K562 (cell line): ENCODE results near the gene HAPSTR1. TPM values are rescaled to one million over a fixed set of nuclear protein-coding genes. Genes with fewer than 3 reads are reported as not detected.

Source experiments
- ATAC-seq: fragments of 200-7000 bp; cut with Tn5 transposase; 3 replicates; pipeline ENCODE4 v1.9.1; 2020; ENCODE audit warnings: moderate library complexity
- BruUV-seq: library from RNA; stranded (reverse); fragments of 400-500 nt; replicated peaks from 2 replicates; lab custom pipeline; 2021; lab: Mats Ljungman, UMichigan
- CTCF ChIA-PET: fragments of 300-600 bp; formaldehyde crosslinking; extraction: SDS; loops from one replicate; lab custom pipeline; 2021; ENCODE audit warnings: low intra/inter-chr PET ratio; lab: Yijun Ruan, JAX
- POLR2A ChIA-PET: fragments of 300-600, 350-650 bp; sonication (Branson Sonifier 250); formaldehyde crosslinking; extraction: SDS; loops from one replicate; lab custom pipeline; 2021; ENCODE audit warnings: antibody characterized with exemption, inconsistent platforms; lab: Yijun Ruan, JAX
- DNase-seq, 4 experiments: peaks; one replicate each; pipeline versions ENCODE4 v3.0.0 to v3.0.0-alpha.2; 2011 to 2018; ENCODE audit warnings: low spot score in 3 of 4, mixed read lengths in 3 of 4; ENCODE audit errors: extremely low read depth in 1 of 4
- FAIRE-seq: peaks from 2 replicates; lab custom pipeline; 2011; peaks lifted over from hg19 to GRCh38; lab: Jason Lieb, UNC
- H2AFZ ChIP-seq: 2 replicates; pipeline ENCODE4 v1.6.0; 2011; ENCODE audit warnings: low read depth, low read length, control low read depth, inconsistent platforms
- H3K27ac ChIP-seq: fragments of 200-600 bp; 3 replicates; pipeline ENCODE4 v1.8.0; 2011; ENCODE audit warnings: low read depth, mild to moderate bottlenecking, control low read depth, inconsistent platforms, low read length, moderate library complexity, mixed read lengths; ENCODE audit errors: extremely low read depth
- H3K27me3 ChIP-seq, 2 experiments: fragments of 300-600 bp in 1 of 2; 2 replicates in 1 of 2; 3 replicates in 1 of 2; pipeline versions ENCODE4 v1.6.0 to v1.8.0; 2011; ENCODE audit warnings: inconsistent platforms in 2 of 2, low read length in 2 of 2, mild to moderate bottlenecking in 1 of 2, mixed read lengths in 1 of 2, moderate library complexity in 1 of 2; ENCODE audit not compliant: control insufficient read depth in 2 of 2, insufficient read depth in 2 of 2
- H3K36me3 ChIP-seq: fragments of 300-600 bp; 3 replicates; pipeline ENCODE4 v1.8.0; 2011; ENCODE audit warnings: mild to moderate bottlenecking, low read length, inconsistent platforms; ENCODE audit not compliant: control insufficient read depth, insufficient read depth
- H3K4me1 ChIP-seq, 2 experiments: fragments of 200-600 bp in 1 of 2; replicated peaks in 1 of 2; 2 replicates in 1 of 2; 3 replicates in 1 of 2; pipeline versions ENCODE4 v1.5.1 to v1.8.0; 2011; ENCODE audit warnings: inconsistent platforms in 2 of 2, low read length in 2 of 2, mild to moderate bottlenecking in 1 of 2, mixed read lengths in 1 of 2, moderate library complexity in 1 of 2; ENCODE audit not compliant: control insufficient read depth in 2 of 2, insufficient read depth in 2 of 2
- H3K4me2 ChIP-seq: 2 replicates; pipeline ENCODE4 v1.6.1; 2011; ENCODE audit warnings: low read length, control low read depth, inconsistent platforms, mixed read lengths; ENCODE audit not compliant: insufficient read depth
- H3K4me3 ChIP-seq: fragments of 200-600 bp; sonication (generic), shearing (Covaris generic); 2 replicates; pipeline ENCODE4 v1.5.1; 2016; ENCODE audit warnings: control low read depth, inconsistent platforms
- H3K79me2 ChIP-seq: fragments of 200-600 bp; 3 replicates; pipeline ENCODE4 v1.8.0; 2011; ENCODE audit warnings: low read length, inconsistent platforms; ENCODE audit not compliant: control insufficient read depth, insufficient read depth
- H3K9ac ChIP-seq, 2 experiments: 2 replicates each; pipeline versions ENCODE4 v1.6.0 to v1.6.1; 2011; ENCODE audit warnings: low read depth in 2 of 2, low read length in 2 of 2, control low read depth in 1 of 2, inconsistent platforms in 1 of 2, mild to moderate bottlenecking in 1 of 2, mixed read lengths in 1 of 2; ENCODE audit not compliant: insufficient read depth in 1 of 2
- H3K9me1 ChIP-seq: one replicate; pipeline ENCODE4 v1.6.0; 2011; ENCODE audit warnings: inconsistent platforms, mild to moderate bottlenecking, low read length, moderate library complexity; ENCODE audit not compliant: control insufficient read depth, insufficient read depth
- H3K9me3 ChIP-seq: replicated peaks from 2 replicates; pipeline ENCODE4 v1.5.1; 2011; ENCODE audit warnings: low read depth, low read length, inconsistent platforms; ENCODE audit not compliant: control insufficient read depth, insufficient read depth
- H4K20me1 ChIP-seq: replicated peaks from 2 replicates; pipeline ENCODE4 v1.6.1; 2011; ENCODE audit warnings: low read length, inconsistent platforms, mixed read lengths; ENCODE audit not compliant: control insufficient read depth, insufficient read depth
- ESRRA ChIP-seq: fragments of 450-650 bp; IDR thresholded peaks from 2 replicates; pipeline ENCODE4 v1.6.1; 2014; ENCODE audit warnings: low read depth, mild to moderate bottlenecking, moderate library complexity, borderline replicate concordance
- ZBTB8A ChIP-seq: fragments of 450-650 bp; IDR thresholded peaks from 2 replicates; pipeline ENCODE4 v1.6.1; 2018; ENCODE audit warnings: mild to moderate bottlenecking, moderate library complexity; ENCODE audit not compliant: partially characterized antibody
- ZNF274 ChIP-seq: IDR thresholded peaks from 2 replicates; pipeline ENCODE4 v1.6.1; 2011; ENCODE audit warnings: low read depth, mild to moderate bottlenecking, low read length, moderate library complexity, borderline replicate concordance
- WGBS: fragments of 100-300 bp; shearing (Covaris generic); methylation state at CpG from one replicate; pipeline ENCODE4 v1.1.6; 2016; ENCODE audit warnings: low coverage, mixed read lengths; ENCODE audit not compliant: insufficient coverage; ENCODE audit errors: missing lambda C conversion rate; 5-methylcytosine and 5-hydroxymethylcytosine counted together
- in situ Hi-C: fragments of 300-500 bp; cut with MboI; formaldehyde crosslinking; loops from 4 replicates; pipeline ENCODE4 v1.15.0; 2018; ENCODE audit warnings: inconsistent platforms, mixed read lengths
- intact Hi-C: fragments of 100-400 bp; cut with micrococcal nuclease; formaldehyde crosslinking; loops from 2 replicates; pipeline ENCODE4 v1.14.2; 2022
- polyA plus RNA-seq, 8 experiments: library from polyadenylated mRNA; depleted of rRNA in 4 of 8; stranded (reverse) in 5 of 8; unstranded in 3 of 8; fragments of >200 nt; fragmentation: Nextera tagmentation in 2 of 8; fragmentation: Illumina TruSeq in 1 of 8; extraction: Ambion mirVana in 2 of 8; extraction: Trizol in 1 of 8; gene quantifications; 2 replicates each; pipeline versions ENCODE4 v1.2.1 to v1.2.3, GENCODE V29; 2011 to 2014; ENCODE audit warnings: inconsistent platforms in 1 of 8, missing spikeins in 1 of 8
- total RNA-seq, 7 experiments: library from RNA; depleted of rRNA in 6 of 7; stranded (reverse); fragments of >200 nt in 6 of 7; fragmentation: Illumina TruSeq in 2 of 7; extraction: Trizol in 2 of 7; gene quantifications; 2 replicates each; pipeline versions ENCODE4 v1.2.1 to v1.2.3, GENCODE V29; 2011 to 2021; ENCODE audit warnings: low replicate concordance in 1 of 7
- TF ChIP-seq, protein P1 (sequence below): fragments of 450-650 bp; IDR thresholded peaks from 2 replicates; pipeline ENCODE4 v1.6.1; 2018; ENCODE audit warnings: mild to moderate bottlenecking, low read depth; ENCODE audit not compliant: partially characterized antibody

The HAPSTR1 gene
- total and polyA plus RNA-seq, 9 of the 15 experiments (the other 6 are each of a cell fraction or from before 2014, with no cell fraction given): 10.8 to 67.9 (median 36.5) TPM

- WGBS: 12% methylated on average over 1 of the region's 1 CpG
- TF ChIP-seq ESRRA (no peak), ZNF274 (no peak), ZBTB8A (no peak)
- TF ChIP-seq, protein P1, sequence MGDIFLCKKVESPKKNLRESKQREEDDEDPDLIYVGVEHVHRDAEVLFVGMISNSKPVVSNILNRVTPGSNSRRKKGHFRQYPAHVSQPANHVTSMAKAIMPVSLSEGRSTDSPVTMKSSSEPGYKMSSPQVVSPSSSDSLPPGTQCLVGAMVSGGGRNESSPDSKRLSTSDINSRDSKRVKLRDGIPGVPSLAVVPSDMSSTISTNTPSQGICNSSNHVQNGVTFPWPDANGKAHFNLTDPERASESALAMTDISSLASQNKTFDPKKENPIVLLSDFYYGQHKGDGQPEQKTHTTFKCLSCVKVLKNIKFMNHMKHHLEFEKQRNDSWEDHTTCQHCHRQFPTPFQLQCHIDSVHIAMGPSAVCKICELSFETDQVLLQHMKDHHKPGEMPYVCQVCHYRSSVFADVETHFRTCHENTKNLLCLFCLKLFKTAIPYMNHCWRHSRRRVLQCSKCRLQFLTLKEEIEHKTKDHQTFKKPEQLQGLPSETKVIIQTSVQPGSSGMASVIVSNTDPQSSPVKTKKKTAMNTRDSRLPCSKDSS: no peak
- DNase-seq: no peak
- FAIRE-seq: no peak
- in situ Hi-C loops (no loop called here), intact Hi-C loops (no loop called here)
- H3K27me3 ChIP-seq: no peaks in the 10 kb centered on the region
- ATAC-seq: no peak
- H3K79me2 ChIP-seq: peaks cover 96% of the 10 kb centered on the region
- ChIA-PET POLR2A (interaction anchor here (1.6 to 4.7 kb wide), 3 partner anchors 7 to 19 kb away, joined by 4 to 48 read pairs (median 26); no protein-coding TSS in a partner anchor), CTCF (no interaction called here)
- H3K9me3 ChIP-seq: no peaks in the 10 kb centered on the region
- no peak overlapping the region for H2AFZ ChIP-seq
- H3K4me3 ChIP-seq: peak overlapping the region; percentile 95
- peak overlapping the region in 1 of 2 experiments; percentile 85; a peak in 2 of 4 replicates for H3K9ac ChIP-seq
- H4K20me1 ChIP-seq: peaks cover 65% of the 10 kb centered on the region
- peak overlapping the region; percentile 88 for H3K4me2 ChIP-seq
- H3K27ac ChIP-seq: no peak overlapping the region
- H3K9me1 ChIP-seq: peaks cover 8% of the 10 kb centered on the region
- BruUV-seq: no TSS peak
- peaks cover 25 to 34% of the 10 kb centered on the region in 2 experiments for H3K4me1 ChIP-seq
- H3K36me3 ChIP-seq: peaks cover 74% of the 10 kb centered on the region
Observed at GRCh38 chr16:9095171-9095570, 3.7 kb downstream of the HAPSTR1 start.
